ENCODE results near the gene NELL1.

Gene NELL1

GRCh38 chr11:21603886-21604285, 934.5 kb downstream of the NELL1 start:
- no peak for TF ChIP-seq CTCF (IDR thresholded peaks at IDR 0.05; ENCODE audit: low read depth, low read length, missing control alignments)

DNA sequence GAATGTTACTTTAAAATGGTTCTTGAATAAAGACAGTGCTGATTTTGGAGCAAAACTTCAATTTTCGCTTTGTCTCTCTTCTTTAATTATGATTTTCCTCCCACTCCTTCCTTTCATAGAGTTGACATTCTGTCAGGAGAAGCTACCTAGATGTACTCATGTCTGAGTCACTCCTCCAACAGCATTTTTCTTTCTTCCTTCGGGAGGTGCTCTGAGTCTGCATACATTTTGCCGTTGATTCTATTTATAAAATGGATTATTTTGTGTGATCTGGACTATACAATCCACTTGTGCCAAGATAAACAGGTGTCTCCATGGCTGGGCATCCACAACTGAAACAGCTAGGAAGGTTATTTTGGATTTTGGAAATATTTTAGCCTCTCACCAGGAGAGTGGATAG, 935.2 kb downstream of the NELL1 start:
- in situ Hi-C loops (cut with HindIII; ENCODE audit: low sequenced_read_pairs): no loop called here
- no peak for TF ChIP-seq CTCF (IDR thresholded peaks at IDR 0.05; ENCODE audit: low read depth, low read length, missing control alignments)
- no peak for DNase-seq (ENCODE audit: low read depth)
- no peak overlapping the region for H3K4me3 ChIP-seq (ENCODE audit: low read depth, low read length)

More at GRCh38 chr11:21603886-21604285, 934.5 kb downstream of the NELL1 start:
- DNase-seq (ENCODE audit: low read depth): no peak
- H3K4me3 ChIP-seq (ENCODE audit: low read depth, low read length): no peak overlapping the region
- in situ Hi-C loops (cut with HindIII; ENCODE audit: low sequenced_read_pairs): no loop called here

GRCh38 chr11:21612326-21612725, 942.9 kb downstream of the NELL1 start:
- no peak overlapping the region for H3K4me3 ChIP-seq (ENCODE audit: low read depth, low read length)
- no peak for TF ChIP-seq CTCF (IDR thresholded peaks at IDR 0.05; ENCODE audit: low read depth, low read length, missing control alignments)
- no peak for DNase-seq (ENCODE audit: low read depth)
- in situ Hi-C loops (cut with HindIII; ENCODE audit: low sequenced_read_pairs): no loop called here

DNA sequence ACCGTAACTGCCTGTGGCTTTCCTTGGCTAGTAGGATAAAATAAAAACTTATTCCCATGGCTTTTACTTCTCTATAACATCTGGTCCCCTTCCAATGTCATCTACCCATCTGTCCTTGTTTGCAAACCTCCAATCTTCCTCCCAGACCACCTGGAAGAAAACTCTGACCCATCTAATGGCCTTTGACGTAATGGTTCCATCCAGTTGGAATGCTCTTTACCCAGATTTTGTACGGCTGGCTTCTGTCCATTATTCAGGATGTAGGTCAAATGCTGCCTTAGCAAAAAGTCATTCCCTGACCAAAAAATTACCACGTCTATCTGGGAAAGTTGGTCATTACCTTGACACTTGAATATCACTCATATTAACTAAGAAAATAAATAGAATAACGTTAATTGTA, 945.6 kb downstream of the NELL1 start:
- TF ChIP-seq CTCF (IDR thresholded peaks at IDR 0.05; ENCODE audit: low read depth, low read length, missing control alignments): no peak
- in situ Hi-C loops (cut with HindIII; ENCODE audit: low sequenced_read_pairs): no loop called here
- DNase-seq (ENCODE audit: low read depth): no peak
- H3K4me3 ChIP-seq (ENCODE audit: low read depth, low read length): no peak overlapping the region

- TF ChIP-seq CTCF (IDR thresholded peaks at IDR 0.05; ENCODE audit: low read depth, low read length, missing control alignments): no peak
- DNase-seq (ENCODE audit: low read depth): no peak
- in situ Hi-C loops (cut with HindIII; ENCODE audit: low sequenced_read_pairs): no loop called here
- no peak overlapping the region for H3K4me3 ChIP-seq (ENCODE audit: low read depth, low read length)
Measured at GRCh38 chr11:21615955-21616371, 946.6 kb downstream of the NELL1 start.

DNA sequence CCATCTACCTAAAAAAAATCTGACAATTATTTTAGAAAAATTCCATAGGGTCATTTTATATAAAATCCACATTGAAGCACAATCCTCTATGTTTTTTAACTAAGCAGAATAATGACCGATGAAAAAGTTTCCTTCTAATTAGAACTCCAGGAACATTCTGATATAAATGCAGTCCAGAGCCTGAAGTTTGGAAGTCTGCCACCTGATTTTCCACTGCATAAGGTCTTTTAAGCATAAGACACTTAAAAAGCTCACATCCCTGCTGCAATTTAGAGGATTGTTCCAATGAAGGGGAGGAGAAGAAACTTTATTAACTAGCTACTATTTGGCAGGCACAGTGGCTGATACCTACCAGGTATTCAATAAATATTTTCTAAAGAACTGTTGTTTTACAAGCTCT, 953.2 kb downstream of the NELL1 start:
- no peak for DNase-seq (ENCODE audit: low read depth)
- in situ Hi-C loops (cut with HindIII; ENCODE audit: low sequenced_read_pairs): no loop called here
- no peak for TF ChIP-seq CTCF (IDR thresholded peaks at IDR 0.05; ENCODE audit: low read depth, low read length, missing control alignments)
- H3K4me3 ChIP-seq (ENCODE audit: low read depth, low read length): no peak overlapping the region

GRCh38 chr11:21622995-21623394, 953.6 kb downstream of the NELL1 start:
- H3K4me3 ChIP-seq (ENCODE audit: low read depth, low read length): no peak overlapping the region
- in situ Hi-C loops (cut with HindIII; ENCODE audit: low sequenced_read_pairs): no loop called here
- DNase-seq (ENCODE audit: low read depth): no peak
- TF ChIP-seq CTCF (IDR thresholded peaks at IDR 0.05; ENCODE audit: low read depth, low read length, missing control alignments): no peak
